Thyroid gland (tissue), 4 donors: ENCODE results near the gene MED8.

ENCODE experiments used
- CTCF ChIP-seq, 6 experiments: fragments of 200-600 bp in 3 of 6; fragments of 450-650 bp in 3 of 6; sonication (generic) in 3 of 6; IDR thresholded peaks; one replicate each; pipeline ENCODE4 v1.5.1; 2016 to 2019; ENCODE audit warnings: antibody characterized with exemption in 6 of 6, mild to moderate bottlenecking in 2 of 6, inconsistent platforms in 1 of 6, moderate library complexity in 1 of 6
- POLR2A ChIP-seq, 2 donors: fragments of 450-650 bp; IDR thresholded peaks; one replicate each; pipeline ENCODE4 v1.6.1; 2017; ENCODE audit warnings: antibody characterized with exemption in 2 of 2, mild to moderate bottlenecking in 2 of 2, moderate library complexity in 1 of 2

- no peak for TF ChIP-seq CTCF (IDR thresholded peaks at IDR 0.05)
- no peak for TF ChIP-seq POLR2A (IDR thresholded peaks at IDR 0.05)
These were observed 32.6 kb upstream of the MED8 start for GRCh38 chr1:43421976-43422750.
